Hematopoietic multipotent progenitor cell treated with erythropoietin and hydrocortisone succinate and interleukin-3 and kit ligand, for 17 days (in vitro differentiated cells): Measurements from ENCODE around the gene ZMYM4.

Experiments used
- DNase-seq: peaks from one replicate; pipeline ENCODE4 v3.0.0-alpha.2; 2015; ENCODE audit warnings: low spot score

Gene ZMYM4

DNA sequence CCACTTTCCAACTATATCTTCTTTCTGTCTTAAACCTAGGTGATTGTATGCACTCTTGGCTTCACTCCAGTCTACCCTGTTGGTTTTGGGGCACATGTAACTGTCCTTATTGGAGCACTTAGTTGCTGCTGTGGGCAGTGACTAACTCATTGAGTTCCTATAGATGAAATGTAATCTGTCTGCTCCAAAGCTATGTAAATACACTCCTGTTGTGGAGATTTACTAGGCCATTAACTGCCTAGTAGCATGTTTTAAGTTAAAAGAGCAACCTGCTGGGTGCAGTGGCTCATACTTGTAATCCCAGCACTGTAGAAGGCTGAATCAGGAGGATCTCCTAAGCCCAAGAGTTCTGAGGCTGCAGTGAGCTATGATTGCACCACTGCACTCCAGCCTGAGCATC is 137.6 kb downstream of the ZMYM4 start:
- DNase-seq: no peak

DNA sequence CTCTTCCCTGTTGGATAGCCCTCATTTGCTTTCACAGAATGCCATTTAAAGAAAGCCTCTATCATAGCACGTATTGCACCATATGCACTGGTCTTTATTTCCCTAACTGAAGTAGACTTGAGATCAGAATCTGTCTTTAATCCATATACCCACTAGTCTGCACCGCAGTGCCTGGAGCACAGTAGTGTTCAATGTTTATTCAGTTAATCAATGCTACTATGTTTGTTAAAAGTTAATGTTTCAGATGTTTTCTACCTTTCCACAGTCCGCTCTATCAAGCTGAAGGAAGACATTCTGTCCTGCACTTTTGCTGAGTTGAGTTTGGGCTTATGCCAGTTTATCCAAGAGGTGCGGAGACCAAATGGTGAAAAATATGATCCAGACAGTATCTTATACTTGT is 139.2 kb downstream of the ZMYM4 start:
- DNase-seq: no peak

DNA sequence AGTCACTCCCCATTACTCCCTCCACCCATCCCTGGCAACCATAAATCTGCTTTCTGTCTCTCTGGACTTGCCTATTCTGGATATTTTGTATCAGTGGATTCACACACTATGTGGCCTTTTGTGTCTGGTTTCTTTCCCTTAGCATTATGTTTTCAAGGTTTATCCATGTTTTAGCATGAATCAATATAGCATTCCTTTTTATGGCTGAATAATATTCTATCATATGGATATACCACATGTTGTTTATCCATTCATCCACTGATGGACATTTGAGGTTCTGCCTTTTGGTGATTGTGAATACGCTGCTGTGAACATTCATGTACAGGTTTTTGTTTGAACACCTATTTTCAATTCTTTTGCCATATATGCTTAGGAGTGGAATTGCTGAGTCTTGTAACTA is 140.4 kb downstream of the ZMYM4 start:
- DNase-seq: no peak

DNA sequence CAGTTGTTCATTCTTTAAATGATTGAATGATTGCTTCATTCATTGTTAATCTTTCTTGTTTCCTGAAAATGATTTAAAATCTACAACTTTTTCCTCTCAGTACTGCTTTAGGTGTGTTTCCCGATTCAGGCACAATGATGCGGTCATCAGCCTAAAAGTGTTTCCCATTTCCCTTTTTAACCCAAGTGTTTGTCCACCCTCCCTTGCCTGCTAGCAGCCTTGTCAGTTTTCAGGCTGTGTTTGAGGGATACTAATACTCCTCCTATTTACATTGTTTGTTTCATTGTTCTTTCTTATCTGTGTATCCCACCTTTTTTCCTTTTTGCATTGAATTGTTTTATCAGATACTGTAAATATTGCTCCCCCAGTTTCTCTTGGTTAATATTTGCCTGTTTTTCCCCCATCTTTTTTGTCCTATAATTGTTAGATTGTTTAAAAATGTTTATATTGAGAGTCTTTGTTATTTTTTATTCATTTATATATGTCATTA is 157.6 kb downstream of the ZMYM4 start:
- no peak for DNase-seq

DNA sequence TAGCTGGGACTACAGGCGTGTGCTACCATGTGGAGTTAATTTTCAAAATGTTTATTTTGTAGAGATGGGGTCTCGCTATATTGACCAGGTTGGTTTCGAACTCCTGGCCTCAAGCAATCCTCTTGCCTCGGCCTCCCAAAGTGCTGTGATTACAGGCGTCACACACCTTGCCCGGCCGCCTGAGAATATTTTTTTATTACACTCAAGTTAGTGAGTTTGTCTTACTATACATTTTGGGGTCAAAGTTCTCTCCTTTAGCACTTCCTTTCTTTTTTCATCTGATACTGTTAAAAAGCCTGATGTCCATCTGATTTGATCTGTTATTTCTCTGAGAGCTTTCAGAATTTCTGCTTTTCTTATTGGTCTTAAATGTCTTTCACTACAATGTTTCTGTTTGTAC is 159.9 kb downstream of the ZMYM4 start:
- DNase-seq: no peak

DNA sequence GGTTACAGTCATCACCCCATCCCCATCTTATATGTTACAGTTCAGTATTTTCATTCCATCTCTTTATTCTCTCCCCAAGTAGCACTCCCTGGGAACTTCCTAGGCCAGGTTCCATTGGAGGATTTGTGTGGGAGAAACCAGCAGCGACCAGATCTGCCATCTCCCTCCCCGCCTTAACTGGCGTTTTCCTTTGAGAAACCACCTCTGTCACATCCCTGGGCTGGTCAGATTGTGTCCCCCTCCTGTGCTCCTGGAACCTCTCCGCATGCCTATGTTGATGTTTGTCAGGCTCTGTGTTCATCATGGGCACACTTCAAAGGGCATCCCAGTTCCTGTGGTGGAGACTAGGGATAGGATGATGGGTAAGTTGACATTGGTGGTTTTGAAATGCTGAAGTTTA is 162.3 kb downstream of the ZMYM4 start:
- DNase-seq: no peak

DNA sequence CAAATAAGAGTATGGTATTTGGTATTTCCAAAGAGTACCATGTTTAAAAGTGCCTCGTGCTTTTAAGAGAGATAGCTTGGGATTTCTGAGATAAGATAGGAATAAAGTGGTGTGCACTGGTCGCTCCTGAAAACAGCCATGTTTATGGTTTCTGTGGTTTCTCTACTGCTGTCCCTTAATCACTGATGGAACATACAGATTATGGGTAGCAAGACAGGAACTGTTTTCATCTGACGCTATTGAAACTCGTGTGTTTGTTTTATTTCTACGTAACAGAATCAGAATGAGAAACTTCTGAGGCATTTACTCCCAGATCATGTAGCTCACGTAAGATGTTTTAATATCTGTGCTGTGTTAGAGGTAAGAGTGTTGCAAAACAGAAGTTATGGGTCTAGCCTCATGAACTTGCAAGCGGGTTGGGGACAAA is 162.7 kb downstream of the ZMYM4 start:
- DNase-seq: no peak

DNA sequence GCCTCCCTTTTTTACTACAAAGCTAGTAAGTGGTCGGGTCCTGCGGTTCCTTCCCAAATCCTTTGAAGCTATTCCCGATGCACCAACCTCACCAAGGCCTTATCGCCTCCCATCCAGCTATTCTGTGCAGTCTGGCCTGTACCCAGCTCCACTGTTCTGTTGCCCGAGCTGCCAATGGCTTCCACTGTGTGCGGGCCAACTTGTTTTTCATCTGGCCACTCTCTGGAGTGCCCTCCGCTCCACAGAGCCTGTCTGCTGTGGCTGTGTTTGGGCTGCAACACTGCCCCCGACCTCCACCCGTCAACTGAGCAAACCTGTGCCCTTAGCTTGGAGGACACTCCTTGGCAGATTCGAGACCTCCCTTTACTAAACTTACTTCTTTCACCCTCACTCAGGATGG is 163.7 kb downstream of the ZMYM4 start:
- DNase-seq: no peak

DNA sequence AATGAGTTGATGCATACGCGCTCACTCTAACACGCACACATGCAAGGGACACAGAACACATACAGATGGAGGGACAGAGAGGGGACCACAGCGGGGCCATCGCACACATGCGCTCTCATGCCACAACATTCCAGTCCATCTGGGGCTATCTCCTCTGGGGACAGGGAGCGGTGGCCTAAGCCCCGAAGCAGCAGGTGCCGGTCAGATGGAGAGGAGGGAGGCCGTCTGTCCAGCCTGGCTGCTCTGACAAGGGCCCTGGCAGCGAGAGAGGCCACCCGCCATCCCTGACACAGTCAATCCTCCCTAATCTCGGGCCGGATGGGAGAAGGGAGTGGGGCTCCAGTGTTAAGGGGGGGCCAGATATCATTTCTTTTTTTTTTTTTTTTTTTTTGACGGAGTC is 165.2 kb downstream of the ZMYM4 start:
- DNase-seq: no peak

DNA sequence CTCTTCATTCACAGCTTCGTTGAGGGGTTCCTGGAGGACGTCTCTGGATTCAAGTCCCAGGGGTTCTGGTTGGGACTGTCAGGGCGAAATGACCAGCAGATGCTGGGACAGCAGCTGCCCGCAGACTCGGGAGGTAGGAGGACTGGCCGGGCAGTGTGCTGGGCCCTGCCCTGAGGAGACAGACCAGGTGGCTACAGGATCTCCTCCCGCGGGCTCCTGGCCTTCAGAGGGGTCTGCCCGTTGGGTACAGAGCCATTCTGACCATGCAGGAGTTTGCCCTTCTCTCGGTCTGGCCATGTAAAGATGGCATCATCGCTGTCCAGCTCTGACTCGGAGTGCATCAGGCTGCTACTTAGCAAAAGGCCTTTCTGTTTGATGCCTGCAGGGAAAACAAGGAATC is 166.2 kb downstream of the ZMYM4 start:
- no peak for DNase-seq

DNA sequence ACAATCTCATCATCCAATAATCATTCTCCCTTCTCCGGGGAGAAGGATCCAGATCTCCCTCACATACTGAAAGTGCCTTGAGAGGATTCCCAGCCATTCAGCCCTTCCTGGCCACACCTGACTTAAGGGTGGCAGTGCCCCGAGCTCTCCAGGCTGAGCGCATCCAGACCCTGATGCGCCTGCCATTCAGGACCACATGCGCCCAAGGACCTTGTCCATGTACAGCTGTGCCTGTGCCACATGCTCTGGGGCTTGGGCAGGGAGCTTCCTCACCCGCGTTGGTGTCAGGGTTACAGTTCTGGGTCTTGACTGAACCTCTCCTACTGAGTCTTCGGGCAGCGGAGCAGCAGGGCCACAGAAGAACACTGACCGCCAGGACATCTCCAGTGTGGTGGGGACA is 167.6 kb downstream of the ZMYM4 start:
- no peak for DNase-seq

DNA sequence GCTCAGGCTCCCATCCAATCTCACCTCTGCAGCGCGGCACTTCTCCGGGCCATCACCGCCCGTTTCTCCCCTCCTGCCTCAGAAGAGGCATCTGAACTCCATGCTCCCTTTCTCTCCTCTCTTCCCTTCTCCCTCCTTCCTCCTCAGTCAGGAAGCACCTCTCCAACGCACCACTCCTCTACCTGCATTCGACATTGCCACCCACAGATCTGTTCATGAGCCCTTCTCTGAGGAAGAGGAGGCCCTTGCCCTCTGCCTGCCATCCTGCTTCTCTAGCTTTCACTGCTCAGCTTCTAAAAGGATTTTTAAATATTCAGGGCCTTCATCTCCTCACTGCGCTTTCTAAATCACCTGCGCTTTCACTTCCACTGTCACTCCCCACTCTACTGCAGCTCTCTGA is 168.7 kb downstream of the ZMYM4 start:
- DNase-seq: no peak

DNA sequence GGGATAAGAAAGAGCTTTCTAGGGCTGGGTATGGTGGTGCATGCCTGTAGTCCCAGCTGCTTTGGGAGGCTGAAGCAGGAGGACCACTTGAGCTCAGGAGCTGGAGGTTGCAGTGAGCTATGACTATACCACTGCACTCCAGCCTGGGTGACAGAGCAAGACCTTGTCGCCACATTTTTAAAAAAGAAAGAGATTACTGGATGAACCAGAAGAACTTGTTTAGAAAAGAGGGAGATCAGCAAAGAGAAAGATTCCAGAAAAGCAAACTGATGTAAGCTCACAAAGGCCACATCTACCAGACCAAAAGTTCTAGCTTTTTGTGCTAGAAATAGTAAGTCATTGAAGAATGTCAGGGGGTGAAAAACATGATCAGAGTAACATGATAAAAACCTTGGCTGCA is 171.1 kb downstream of the ZMYM4 start:
- DNase-seq: no peak

DNA sequence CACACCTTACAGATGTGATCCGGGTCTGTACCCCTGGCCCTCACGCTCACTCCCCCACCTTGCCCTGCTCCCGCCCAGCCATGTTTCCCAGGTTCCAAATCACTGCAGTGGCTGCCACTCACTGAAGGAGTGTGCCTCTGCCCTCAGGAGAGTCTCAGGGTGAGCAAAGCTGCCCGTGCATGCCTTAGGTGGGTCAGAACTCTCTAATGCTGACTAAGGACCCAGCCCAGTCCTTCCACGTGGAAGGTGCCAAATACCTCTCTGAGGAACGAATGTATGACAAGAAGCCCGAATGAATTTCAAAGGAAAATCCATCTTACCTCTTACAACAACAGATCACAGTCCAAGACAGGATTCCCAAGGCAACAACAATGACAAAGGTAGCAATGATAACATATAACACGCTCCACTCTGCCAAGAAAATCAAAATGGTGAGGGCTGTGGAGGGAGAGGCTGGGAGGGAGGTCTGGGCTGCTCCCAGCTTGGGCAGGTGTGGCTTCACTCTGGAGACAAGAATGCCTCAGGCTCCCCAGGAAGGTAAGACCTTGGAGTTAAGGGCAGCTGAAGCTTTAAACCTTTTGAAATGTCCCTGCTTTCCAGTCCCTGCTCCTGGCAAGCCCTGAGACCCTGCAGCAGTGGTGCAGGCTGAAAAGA is 173.5 kb downstream of the ZMYM4 start:
- no peak for DNase-seq

DNA sequence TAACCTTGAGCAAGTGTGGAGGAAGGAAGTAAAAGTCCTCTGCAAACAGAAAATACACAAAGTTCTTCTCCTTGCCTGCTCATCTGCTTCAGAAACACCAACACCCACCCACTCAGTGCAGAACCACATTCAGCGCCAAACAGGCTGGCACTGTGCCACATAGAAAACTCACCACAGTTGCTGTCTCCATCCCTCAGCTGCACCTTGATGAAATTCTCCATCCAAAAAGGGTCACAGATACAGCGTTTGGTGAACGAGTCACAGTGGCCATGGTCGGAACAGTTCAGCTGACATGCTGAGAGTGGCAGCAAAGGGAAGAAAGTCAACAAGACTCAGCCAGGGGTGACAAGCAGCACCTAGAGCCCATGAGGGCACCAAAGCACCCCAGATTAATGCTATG is 174.2 kb downstream of the ZMYM4 start:
- no peak for DNase-seq

DNA sequence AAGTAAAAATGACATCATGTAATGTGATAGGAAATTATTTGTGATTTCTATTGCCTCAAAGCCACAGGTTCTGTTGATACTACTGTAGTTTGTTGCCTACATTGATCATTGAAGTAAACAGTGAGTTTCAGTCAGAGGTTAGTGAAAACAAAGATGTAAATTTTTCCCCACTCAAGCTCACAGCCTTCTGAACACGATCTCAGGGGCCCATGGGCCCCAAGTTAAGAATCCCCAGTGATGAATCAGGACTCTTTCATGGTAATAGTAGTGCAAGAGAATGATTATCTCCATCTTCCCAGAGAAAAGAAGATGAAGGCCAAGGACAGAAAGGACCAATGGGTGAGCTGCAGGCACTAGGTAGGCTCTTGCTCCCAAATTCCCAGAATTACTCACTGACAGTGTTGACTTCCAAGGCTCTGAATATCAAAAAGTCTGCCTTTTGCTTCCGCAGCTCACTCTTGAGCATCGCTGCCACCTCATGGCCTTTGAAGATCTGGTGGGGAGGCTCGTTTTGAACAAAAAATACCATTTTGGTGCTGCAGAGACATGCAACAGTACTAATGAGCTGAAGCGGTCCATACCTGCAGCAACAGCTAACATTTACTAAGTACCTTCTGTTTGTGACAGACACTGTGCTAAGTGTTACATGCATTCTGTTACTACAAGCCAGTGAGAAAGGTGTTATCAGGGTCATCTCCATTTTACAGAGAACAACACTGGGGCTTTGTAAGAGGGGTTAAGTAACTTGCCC is 175.4 kb downstream of the ZMYM4 start:
- DNase-seq: no peak

DNA sequence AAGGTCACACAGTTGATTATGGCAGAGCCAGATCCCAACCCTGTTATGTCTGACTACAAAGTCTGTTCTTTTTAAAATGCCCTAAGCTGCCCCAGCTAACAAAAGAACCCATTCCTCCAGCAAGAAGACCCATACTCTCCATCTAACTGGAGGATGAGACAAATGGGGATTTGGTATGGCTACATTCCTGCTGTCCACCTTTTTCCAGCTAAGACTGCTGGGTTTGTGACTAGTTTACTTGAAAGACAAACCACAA is 175.9 kb downstream of the ZMYM4 start:
- no peak for DNase-seq

DNA sequence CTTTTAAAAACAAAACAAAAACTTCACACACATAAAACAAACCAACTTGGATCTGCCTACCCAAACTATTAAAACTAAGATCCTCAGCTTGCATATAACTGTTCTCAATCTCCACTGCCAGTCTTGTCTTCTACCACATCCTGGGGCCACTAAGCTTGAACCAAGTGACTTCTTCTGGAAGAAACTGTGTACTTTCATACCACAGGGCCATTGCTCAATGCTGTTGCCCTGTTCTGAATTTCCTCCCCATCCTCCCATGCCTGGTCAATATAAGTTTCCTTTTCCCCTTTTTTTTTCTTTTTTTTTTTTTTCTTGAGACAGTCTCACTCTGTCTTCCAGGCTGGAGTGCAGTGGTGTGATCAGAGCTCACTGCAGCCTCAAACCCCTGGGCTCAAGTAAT is 178.8 kb downstream of the ZMYM4 start:
- no peak for DNase-seq

DNA sequence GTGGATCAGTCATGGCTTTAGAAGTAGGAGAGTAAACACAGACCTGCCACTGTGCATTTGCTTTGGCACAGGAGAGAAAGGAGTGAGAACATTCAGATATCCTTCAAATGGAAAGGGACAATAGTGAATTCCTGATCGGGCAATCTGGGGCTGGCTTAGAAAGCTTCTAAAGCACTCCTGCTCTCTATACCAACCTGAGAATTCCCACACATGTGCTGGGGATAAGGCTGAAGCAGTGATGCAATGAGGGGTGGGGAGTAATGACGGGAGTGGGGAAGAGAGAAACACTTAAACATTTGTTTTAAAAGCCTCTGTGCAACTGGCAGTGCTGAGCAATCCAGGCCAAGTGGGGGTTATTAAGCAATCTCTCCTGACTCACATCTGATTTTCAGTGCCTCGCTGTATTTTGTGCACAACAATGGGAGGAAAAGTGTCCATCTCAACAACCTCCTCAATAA is 179.9 kb downstream of the ZMYM4 start:
- no peak for DNase-seq

DNA sequence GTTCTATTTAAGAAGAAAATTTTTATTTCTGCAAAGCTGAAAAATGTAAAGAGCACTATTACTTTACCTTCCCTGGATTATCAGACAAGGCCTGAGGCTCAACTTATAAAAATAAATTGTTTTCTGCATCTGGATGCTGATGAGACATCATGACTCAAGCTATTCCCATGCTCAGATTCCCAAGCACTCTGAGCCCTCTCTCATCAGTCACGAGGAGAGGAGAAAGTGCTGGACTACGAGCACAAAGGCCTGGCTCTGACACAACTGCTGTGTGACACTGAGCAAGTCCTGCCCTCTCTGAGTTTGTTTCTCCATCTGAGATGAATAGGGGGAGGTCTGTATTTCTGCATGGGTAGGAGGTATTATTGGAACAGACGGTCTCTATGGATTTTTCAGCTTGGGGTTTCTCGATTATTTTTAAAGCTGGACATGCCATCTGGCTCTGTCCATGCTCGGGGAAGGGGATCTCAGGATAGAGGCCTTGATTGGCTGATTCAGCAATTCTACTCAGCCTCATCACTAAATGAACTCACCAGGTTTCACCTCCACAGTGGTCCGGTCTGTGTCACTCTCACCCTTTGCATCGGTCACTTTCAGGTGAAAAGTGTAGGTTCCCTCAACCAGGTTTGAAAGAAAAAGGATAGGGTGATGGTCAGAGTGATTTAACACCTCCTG is 181.0 kb downstream of the ZMYM4 start:
- DNase-seq: no peak

DNA sequence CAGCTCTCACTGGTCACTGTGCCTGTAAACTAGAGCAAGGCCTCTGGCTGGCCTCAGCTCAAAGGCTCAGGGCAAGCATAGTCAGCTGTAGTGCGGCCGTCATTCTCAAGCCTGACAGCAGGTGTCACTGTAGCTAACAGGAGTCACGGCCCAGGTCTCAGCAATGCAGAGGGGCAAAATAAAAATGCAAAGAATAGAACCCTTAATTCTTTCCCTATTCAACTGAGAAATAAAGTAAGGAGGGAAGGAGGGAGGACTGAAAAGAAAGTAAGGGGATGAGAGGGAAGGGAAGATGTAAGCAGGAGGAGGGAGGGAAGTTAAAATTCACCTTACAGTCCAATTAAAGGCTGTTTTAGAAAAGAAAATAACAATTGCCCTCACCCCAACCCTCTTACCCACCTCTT is 182.6 kb downstream of the ZMYM4 start:
- DNase-seq: peak; percentile 80

DNA sequence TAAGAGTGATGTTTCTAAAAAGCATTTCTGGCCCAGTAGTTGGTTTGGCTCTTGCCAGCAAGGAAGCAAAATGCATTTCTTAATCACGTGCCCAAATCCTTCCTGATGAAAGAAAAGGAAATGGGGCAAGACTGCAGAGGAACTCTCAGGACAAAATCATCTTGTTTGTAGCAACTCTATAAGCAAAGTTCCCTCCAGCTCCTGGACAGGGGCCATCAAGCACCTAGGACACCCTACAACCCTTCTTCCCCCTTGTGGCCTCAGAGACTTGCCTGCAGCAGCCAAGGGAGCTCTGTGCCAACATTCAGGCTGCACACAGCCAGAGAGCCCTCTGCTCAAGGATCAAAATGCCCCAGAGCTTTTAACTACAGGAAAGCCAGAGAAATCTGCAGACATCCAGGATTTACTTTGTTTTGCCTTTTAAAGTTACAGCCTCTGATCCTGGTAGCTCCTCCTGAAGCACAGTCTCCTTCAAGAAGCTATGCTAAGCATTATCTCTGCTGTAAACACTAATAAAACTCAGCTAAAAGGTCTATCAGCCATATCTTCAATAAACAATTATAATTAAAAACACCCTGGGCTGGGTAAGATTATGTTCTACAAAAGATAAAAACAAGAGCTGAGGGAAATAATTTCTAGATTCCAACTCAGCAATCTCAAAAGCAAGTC is 183.7 kb downstream of the ZMYM4 start:
- DNase-seq: peak; percentile 45

DNA sequence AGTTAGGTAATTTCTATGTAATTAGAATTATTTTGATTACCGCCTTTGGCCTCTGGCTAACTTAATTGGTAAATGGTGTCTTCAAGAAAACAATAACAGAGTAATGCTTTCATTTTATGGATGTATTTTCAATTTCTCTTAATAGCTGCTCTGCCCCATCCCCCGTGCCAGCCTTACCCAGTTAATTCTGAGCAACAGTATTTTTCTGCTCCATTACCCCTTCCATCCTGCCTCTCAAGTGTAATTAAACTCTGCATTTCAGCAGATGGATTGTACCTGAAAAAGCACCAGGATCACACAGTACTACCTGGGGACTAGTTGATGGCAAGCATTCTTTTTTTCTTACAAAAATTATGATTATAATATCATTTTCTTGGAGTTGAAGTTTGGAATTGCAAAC is 184.5 kb downstream of the ZMYM4 start:
- DNase-seq: no peak
